BLaER1 treated with 17β-estradiol and CSF1 and Interleukin-3, amounts not matched to agents 10 nM and 100 nM (cell line): ENCODE measurements around the gene MX2.

Experiments
- H3K27ac ChIP-seq, 11 experiments: shearing (Covaris generic); formaldehyde crosslinking; 2 replicates each; pipeline ENCODE4 v1.8.1; 2022
- H3K27me3 ChIP-seq, 11 experiments: shearing (Covaris generic); formaldehyde crosslinking; 2 replicates each; pipeline ENCODE4 v1.8.1; 2022
- H3K36me3 ChIP-seq, 11 experiments: shearing (Covaris generic); formaldehyde crosslinking; 2 replicates each; pipeline ENCODE4 v1.8.1; 2022
- H3K4me1 ChIP-seq, 10 experiments: shearing (Covaris generic); formaldehyde crosslinking; 2 replicates each; pipeline ENCODE4 v1.8.1; 2022
- H3K4me2 ChIP-seq, 11 experiments: shearing (Covaris generic); formaldehyde crosslinking; 2 replicates each; pipeline ENCODE4 v1.8.1; 2022
- H3K4me3 ChIP-seq, 10 experiments: shearing (Covaris generic); formaldehyde crosslinking; 2 replicates each; pipeline ENCODE4 v1.8.1; 2022
- H3K9ac ChIP-seq, 11 experiments: shearing (Covaris generic); formaldehyde crosslinking; 2 replicates each; pipeline ENCODE4 v1.8.1; 2022
- H3K9me3 ChIP-seq, 11 experiments: shearing (Covaris generic); formaldehyde crosslinking; replicated peaks in 1 of 11; 2 replicates each; pipeline ENCODE4 v1.8.1; 2022
- H4K20me1 ChIP-seq, 11 experiments: shearing (Covaris generic); formaldehyde crosslinking; 2 replicates each; pipeline ENCODE4 v1.8.1; 2022
- Cebpa-rat ChIP-seq, 11 experiments: shearing (Covaris generic); IDR thresholded peaks; 2 replicates each; pipeline ENCODE4 v1.8.1; 2022

The MX2 gene

GRCh38 chr21:41360072-41360821, 1.6 kb upstream of the MX2 start:
- peak overlapping the region in 10 of 11 experiments; percentile 88 to 98 (median 95); a peak in 20 of 22 replicates for H3K4me2 ChIP-seq
- no peak overlapping the region for H3K4me3 ChIP-seq
- H3K4me1 ChIP-seq = peaks cover 34 to 61% (median 54%) of the 10 kb centered on the region in 10 experiments
- peak overlapping the region in 3 of 11 experiments; percentile 37 to 88 (median 83); a peak in 2 of 22 replicates for H3K9ac ChIP-seq
- peak overlapping the region in 10 of 11 experiments; percentile 76 to 98 (median 94); a peak in 17 of 22 replicates for H3K27ac ChIP-seq
- no peak for TF ChIP-seq Cebpa-rat (IDR thresholded peaks at IDR 0.05)
- no peaks in the 10 kb centered on the region for H3K9me3 ChIP-seq
- H3K27me3 ChIP-seq = no peaks in the 10 kb centered on the region
- H4K20me1 ChIP-seq = no peaks in the 10 kb centered on the region; a peak in 1 of 22 replicates
- H3K36me3 ChIP-seq = peaks cover 0 to 4% (median 0%) of the 10 kb centered on the region in 11 experiments; a peak in 2 of 22 replicates

- H3K4me3 ChIP-seq = peak overlapping the region in 6 of 10 experiments; percentile 6 to 68 (median 54); a peak in 7 of 20 replicates
- peak overlapping the region; percentile 55 to 91 (median 83); a peak in 20 of 22 replicates for H3K9ac ChIP-seq
- peaks cover 0 to 5% (median 0%) of the 10 kb centered on the region in 11 experiments; a peak in 1 of 22 replicates for H4K20me1 ChIP-seq
- no peaks in the 10 kb centered on the region for H3K9me3 ChIP-seq
- no peaks in the 10 kb centered on the region for H3K27me3 ChIP-seq
- no peak for TF ChIP-seq Cebpa-rat (IDR thresholded peaks at IDR 0.05)
- peaks cover 0 to 14% (median 0%) of the 10 kb centered on the region in 11 experiments; a peak in 3 of 22 replicates for H3K36me3 ChIP-seq
- H3K4me2 ChIP-seq = peak overlapping the region; percentile 88 to 98 (median 94)
- H3K27ac ChIP-seq = peak overlapping the region; percentile 42 to 98 (median 94); a peak in 21 of 22 replicates
- H3K4me1 ChIP-seq = peaks cover 42 to 69% (median 60%) of the 10 kb centered on the region in 10 experiments
Measured at GRCh38 chr21:41361053-41361785, 608 bp upstream of the MX2 start.

GRCh38 chr21:41362605-41363369, 960 bp downstream of the MX2 start:
- peak overlapping the region; percentile 46 to 68 (median 59) for H3K4me3 ChIP-seq
- peaks cover 58 to 85% (median 76%) of the 10 kb centered on the region in 10 experiments for H3K4me1 ChIP-seq

GRCh38 chr21:41363370-41364270, 1.8 kb downstream of the MX2 start:
- Histone ChIP-seq H3K27ac (peak overlapping the region; percentile 74 to 98 (median 94); a peak in 21 of 22 replicates), H3K4me3 (peak overlapping the region; percentile 46 to 68 (median 59)), H3K4me1 (peaks cover 66 to 92% (median 82%) of the 10 kb centered on the region in 10 experiments)

More at GRCh38 chr21:41362605-41363369, 960 bp downstream of the MX2 start:
- Histone ChIP-seq H3K9ac (peak overlapping the region; percentile 71 to 91 (median 84)), H3K27me3 (no peaks in the 10 kb centered on the region), H3K27ac (peak overlapping the region; percentile 74 to 98 (median 94)), H3K9me3 (no peaks in the 10 kb centered on the region), H3K4me2 (peak overlapping the region; percentile 88 to 99 (median 96)), H3K36me3 (peaks cover 0 to 14% (median 0%) of the 10 kb centered on the region in 11 experiments; a peak in 3 of 22 replicates), H4K20me1 (peaks cover 0 to 18% (median 0%) of the 10 kb centered on the region in 11 experiments; a peak in 1 of 22 replicates)
- no peak for TF ChIP-seq Cebpa-rat (IDR thresholded peaks at IDR 0.05)

GRCh38 chr21:41364308-41364707, 2.5 kb downstream of the MX2 start:
- peak overlapping the region; percentile 88 to 99 (median 96) for H3K4me2 ChIP-seq
- H3K4me3 ChIP-seq = no peak overlapping the region
- H4K20me1 ChIP-seq = peaks cover 0 to 24% (median 0%) of the 10 kb centered on the region in 11 experiments; a peak in 1 of 22 replicates
- no peaks in the 10 kb centered on the region for H3K9me3 ChIP-seq
- peak overlapping the region in 8 of 11 experiments; percentile 89 to 98 (median 94); a peak in 14 of 22 replicates for H3K27ac ChIP-seq
- H3K27me3 ChIP-seq = no peaks in the 10 kb centered on the region
- peak overlapping the region in 7 of 11 experiments; percentile 3 to 88 (median 85); a peak in 8 of 22 replicates for H3K9ac ChIP-seq
- peaks cover 73 to 94% (median 87%) of the 10 kb centered on the region in 10 experiments for H3K4me1 ChIP-seq
- TF ChIP-seq Cebpa-rat (IDR thresholded peaks at IDR 0.05) = no peak
- H3K36me3 ChIP-seq = peaks cover 0 to 14% (median 0%) of the 10 kb centered on the region in 11 experiments; a peak in 3 of 22 replicates

More at GRCh38 chr21:41363370-41364270, 1.8 kb downstream of the MX2 start:
- Histone ChIP-seq H3K9ac (peak overlapping the region; percentile 71 to 91 (median 84); a peak in 19 of 22 replicates), H3K36me3 (peaks cover 0 to 14% (median 0%) of the 10 kb centered on the region in 11 experiments; a peak in 3 of 22 replicates), H3K27me3 (no peaks in the 10 kb centered on the region), H3K9me3 (no peaks in the 10 kb centered on the region), H3K4me2 (peak overlapping the region; percentile 88 to 99 (median 96)), H4K20me1 (peaks cover 0 to 24% (median 0%) of the 10 kb centered on the region in 11 experiments; a peak in 1 of 22 replicates)
- TF ChIP-seq Cebpa-rat (IDR thresholded peaks at IDR 0.05) = no peak

GRCh38 chr21:41365377-41366107, 3.7 kb downstream of the MX2 start:
- no peak for TF ChIP-seq Cebpa-rat (IDR thresholded peaks at IDR 0.05)
- Histone ChIP-seq H3K27ac (peak overlapping the region in 4 of 11 experiments; percentile 14 to 83 (median 52); a peak in 5 of 22 replicates), H3K9ac (no peak overlapping the region), H3K27me3 (no peaks in the 10 kb centered on the region), H4K20me1 (peaks cover 0 to 29% (median 0%) of the 10 kb centered on the region in 11 experiments; a peak in 1 of 22 replicates), H3K4me3 (no peak overlapping the region), H3K36me3 (peaks cover 0 to 14% (median 0%) of the 10 kb centered on the region in 11 experiments; a peak in 3 of 22 replicates), H3K9me3 (no peaks in the 10 kb centered on the region), H3K4me2 (peak overlapping the region in 6 of 11 experiments; percentile 86 to 97 (median 95); a peak in 5 of 22 replicates), H3K4me1 (peaks cover 79 to 92% (median 88%) of the 10 kb centered on the region in 10 experiments)
